GM13977 (cell line): ENCODE measurements around the gene GRAMD1A.
A peak's percentile ranks its signal among the peaks of the same experiment; 100 is the strongest.

Experiments used
- DNase-seq: peaks from one replicate; pipeline ENCODE4 v3.0.0; 2012; ENCODE audit warnings: low spot score
- in situ Hi-C: fragments of 300-500 bp; cut with MboI; formaldehyde crosslinking; loops from one replicate; pipeline ENCODE4 v1.12.0; 2022; ENCODE audit warnings: low sequenced_read_pairs, low pct_unique_long_range_greater_than_20kb, mixed read lengths, inconsistent platforms; ENCODE audit not compliant: unreplicated experiment
- TF ChIP-seq, protein P1 (sequence below): IDR thresholded peaks from 2 replicates; pipeline ENCODE4 v1.5.1; 2012; ENCODE audit warnings: mild to moderate bottlenecking, control low read depth; ENCODE audit not compliant: insufficient read depth; ENCODE audit errors: extremely low read depth, missing control alignments

Gene GRAMD1A

DNA sequence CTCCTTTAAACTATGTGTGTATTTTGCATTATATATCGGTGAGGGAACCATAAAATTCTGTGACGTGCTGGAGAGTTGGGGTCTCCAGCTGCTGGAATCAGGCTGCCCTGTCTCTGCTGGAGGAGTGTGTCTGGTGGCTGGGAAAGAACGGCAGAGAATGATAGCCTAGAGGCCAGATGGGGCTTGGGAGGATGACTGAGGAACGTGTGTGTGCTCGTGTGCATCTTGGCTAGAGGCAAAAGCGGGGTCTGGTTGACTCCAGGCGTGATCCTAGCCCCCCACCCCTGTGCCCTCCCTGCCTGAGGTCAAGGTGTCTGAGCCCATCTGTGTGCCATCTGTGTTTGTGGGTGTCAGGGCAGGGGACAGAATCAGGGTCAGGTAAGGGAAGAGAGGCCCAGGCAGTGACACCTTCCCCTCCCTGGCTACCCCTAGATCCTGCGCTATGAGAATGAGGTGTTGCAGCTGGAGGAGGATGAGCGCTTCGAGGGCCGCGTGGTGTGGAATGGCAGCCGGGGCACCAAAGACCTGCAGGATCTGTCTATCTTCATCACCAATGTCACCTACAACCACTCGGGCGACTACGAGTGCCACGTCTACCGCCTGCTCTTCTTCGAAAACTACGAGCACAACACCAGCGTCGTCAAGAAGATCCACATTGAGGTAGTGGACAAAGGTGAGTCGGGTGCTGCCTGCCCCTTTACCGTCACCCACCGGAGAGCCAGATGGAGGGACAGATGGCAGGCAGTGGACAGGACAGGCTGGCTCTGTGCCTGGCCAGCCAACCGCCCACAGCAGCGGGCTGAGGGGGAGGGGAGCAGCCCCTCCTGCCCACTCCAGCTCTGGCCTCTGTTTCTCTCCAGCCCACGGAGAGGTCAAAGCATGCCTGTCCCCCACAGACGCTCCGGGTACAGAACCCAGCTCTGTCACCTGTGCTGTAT is 33.2 kb downstream of the GRAMD1A start:
- DNase-seq: no peak
- TF ChIP-seq, protein P1, sequence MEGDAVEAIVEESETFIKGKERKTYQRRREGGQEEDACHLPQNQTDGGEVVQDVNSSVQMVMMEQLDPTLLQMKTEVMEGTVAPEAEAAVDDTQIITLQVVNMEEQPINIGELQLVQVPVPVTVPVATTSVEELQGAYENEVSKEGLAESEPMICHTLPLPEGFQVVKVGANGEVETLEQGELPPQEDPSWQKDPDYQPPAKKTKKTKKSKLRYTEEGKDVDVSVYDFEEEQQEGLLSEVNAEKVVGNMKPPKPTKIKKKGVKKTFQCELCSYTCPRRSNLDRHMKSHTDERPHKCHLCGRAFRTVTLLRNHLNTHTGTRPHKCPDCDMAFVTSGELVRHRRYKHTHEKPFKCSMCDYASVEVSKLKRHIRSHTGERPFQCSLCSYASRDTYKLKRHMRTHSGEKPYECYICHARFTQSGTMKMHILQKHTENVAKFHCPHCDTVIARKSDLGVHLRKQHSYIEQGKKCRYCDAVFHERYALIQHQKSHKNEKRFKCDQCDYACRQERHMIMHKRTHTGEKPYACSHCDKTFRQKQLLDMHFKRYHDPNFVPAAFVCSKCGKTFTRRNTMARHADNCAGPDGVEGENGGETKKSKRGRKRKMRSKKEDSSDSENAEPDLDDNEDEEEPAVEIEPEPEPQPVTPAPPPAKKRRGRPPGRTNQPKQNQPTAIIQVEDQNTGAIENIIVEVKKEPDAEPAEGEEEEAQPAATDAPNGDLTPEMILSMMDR: no peak
- in situ Hi-C loops: no loop called here

DNA sequence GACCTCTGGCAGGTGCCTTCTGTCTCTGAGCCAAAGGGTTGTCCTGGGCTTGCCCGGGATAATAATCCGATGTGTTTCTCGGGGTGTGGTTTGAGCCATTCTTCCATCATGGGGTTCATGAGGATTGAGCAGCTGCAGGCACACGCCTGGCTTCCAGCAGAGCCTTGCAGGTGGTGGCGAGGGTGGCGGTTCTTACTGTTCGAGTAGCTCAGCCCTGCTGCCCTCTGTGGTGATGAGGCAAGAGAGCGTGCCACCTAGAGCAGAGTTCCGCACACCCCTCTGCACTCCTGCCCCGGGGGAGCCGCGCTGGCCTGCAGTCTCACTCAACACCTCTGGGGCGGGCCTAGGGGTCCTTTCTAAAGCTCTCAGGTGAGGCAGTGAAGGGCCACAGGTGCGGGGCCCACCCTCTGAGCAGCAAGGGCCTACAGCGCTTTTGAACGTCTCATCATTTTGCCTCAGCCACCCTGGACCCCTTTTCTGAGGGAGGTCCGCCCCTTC is 33.9 kb downstream of the GRAMD1A start:
- no peak for DNase-seq
- in situ Hi-C loops: no loop called here
- TF ChIP-seq, protein P1: no peak

DNA sequence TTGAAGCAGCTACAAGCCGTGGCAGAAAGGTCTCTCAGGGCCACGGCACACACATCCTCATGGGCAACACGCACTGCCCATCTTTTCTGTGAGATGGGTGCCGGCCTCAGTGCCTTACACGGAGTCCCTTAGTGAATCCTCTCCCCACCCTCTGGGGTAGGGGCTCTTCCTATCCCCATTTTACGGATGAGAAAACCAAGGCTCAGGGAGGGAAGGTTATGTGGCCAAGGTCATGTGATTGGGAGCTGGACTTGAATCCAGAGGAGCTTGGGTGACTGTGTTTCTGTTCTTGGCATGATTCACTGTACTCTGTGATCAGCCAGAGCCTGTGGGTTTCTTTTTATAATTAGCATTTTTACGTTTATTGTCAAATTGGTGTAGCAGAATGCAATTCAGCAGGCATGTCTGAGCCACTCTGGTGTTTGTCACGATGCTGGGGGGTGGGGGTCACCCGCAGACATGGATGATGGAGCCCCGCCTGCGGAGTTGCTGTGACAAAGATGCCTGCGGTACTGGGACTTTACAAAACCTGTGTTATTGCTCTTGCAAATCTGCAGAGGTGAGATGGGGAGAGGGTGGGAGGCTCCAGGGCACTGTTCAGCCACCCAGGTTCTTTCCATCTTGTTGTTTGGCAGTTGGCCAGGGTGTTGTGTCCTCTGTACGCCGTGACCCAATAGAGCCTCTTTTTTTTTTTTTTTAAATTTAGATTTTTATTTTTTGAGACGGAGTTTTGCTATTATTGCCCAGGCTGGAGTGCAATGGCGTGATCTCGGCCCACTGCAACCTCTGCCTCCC is 34.7 kb downstream of the GRAMD1A start:
- in situ Hi-C loops: no loop called here
- DNase-seq: no peak
- TF ChIP-seq, protein P1: no peak

DNA sequence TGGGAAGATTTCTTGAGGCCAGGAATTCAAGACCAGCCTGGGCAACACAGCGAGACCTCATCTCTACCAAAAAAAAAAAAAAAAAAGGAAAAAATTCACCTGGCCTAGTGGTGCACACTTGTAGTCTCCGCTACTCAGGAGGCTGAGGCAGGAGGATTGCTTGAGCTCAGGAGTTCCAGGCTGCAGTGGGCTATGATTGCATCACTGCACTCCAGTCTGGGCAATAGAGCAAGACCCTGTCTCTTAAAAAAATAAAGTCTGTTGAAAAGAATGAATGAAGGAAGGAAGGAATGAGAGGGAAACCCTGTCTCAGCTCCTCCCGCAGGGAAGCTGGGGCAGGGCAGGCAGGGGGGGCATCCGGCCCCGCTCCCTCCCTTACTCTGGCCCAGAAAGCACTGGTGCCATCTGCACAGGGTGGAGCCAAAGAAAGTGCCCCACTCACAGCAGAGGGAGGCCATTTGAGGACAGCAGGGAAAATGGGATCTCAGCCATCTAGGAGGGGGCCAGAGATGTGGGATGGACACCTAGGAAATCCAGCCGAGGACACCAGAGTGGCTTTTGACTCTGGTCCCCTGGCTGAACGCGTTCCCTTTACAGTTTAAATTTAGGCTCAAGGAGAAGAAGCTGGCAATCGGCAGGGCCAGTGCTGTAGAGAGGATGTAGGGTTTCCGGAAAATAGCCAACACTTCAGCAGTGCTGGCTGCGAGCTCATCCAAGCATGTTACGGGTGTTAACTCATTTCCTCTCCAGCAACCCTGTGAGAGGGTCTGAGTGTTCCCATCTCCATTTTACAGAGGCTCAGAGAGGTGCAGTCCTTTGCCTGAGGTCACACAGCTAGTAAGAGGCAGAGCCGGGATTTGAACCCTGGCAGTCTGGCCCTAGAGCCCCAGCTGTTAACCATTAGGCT is 37.8 kb downstream of the GRAMD1A start:
- TF ChIP-seq, protein P1: no peak
- in situ Hi-C loops: no loop called here
- peak; percentile 67 for DNase-seq

DNA sequence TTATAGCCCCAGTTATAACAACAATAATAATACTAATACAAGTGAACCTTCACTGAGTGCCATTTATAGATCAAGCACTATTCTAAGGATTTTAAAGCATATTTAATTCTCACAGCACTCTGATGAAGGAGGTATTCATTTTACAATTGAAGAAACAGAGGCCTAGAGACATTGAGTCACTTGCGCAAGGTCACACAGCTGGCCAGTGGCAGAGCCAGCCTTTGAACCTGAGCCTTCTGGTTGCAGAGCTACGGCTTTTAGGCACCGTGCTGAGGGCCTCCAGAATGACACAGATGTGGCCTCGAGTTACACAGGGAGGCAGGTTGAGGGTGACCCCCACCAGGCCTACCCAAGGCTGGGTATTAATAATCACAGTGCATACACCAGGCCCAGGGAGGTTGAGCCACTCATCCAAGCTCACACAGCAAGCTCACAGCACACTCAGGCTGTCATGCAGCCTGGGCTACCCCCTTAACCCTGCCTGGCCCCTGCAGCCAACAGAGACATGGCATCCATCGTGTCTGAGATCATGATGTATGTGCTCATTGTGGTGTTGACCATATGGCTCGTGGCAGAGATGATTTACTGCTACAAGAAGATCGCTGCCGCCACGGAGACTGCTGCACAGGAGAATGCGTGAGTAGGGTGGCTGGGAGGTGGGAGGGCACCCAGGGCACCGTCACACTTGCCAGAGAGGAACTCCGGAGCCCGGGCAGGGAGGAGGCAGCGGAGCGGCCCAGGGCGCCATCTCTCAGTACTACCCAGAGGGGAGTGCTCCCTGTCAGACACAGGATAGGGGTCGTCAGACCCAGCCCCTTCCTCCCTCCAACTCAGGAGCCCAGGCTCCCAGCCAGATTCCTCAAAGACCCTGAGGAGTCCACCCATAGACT is 38.7 kb downstream of the GRAMD1A start:
- DNase-seq: no peak
- in situ Hi-C loops: no loop called here
- TF ChIP-seq, protein P1: no peak
